ENCODE data around the gene SCN1A. TPM values are rescaled to one million over a fixed set of nuclear protein-coding genes. Genes with fewer than 3 reads are reported as not detected.
A peak's percentile ranks its signal among the peaks of the same experiment; 100 is the strongest.

SCN1A gene
- total RNA-seq (0.09 TPM), polyA plus RNA-seq (0.02 TPM)
- long read RNA-seq, donor 1 = 0 reads
- long read RNA-seq, donor 2 = 0 reads
- long read RNA-seq, donor 3 = 0 reads
- long read RNA-seq, donor 4 = 0 reads
- long read RNA-seq, donor 5 = 0 reads
- long read RNA-seq, donor 6 = 0 reads
- long read RNA-seq, donor 7 = 0 reads
- long read RNA-seq, donor 8 = 0 reads
- long read RNA-seq, donor 9 = 0 reads
- long read RNA-seq, donor 10 = 0 reads

DNA sequence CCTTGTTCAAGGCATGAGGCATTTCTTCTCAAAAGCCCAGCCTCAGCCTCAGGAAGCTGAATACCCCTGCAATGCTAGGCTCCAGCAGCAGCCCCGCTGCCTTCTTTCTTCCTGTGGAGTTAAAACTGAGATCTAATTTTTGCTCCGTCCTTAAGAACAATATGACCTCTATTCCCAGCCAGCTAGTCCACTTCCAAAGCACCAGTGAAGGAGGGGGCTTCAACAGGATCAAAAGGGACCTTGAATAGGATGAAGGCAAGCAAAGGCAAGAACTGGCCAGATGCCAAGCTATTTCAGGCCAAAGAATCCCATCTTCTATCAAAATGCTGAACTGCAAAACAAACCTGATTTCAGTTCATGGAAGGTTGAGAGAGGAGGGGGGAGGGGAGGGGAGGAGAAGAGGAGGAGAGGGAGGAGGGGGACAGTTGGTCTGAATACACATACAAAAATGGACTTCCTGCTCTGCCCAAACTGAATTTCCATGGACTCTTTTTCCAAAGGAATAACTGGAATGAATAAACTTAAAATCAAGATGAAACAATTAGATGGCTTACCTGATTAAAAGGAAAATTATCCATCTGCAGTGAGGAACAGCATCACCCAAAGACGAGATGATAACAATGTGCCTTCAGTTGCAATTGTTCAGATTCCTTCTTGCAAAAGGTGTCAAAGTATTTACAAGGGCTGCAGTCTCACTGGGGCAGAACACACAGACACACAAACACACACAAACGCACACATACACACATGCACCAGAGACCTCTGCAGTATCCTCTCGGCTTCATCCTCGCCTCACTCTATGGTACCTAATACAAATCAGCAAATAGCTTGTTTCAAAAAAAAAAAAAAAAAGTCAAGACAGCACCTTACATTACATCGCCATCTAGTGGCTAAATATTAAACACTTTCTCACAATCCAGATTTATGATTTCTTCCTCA, at the start of gene SCN1A:
Gene SCN1A, minus strand, starts transcription at position 804 of the 939 bp plus-strand sequence. CDS start 54,399 bp downstream, outside the sequence.
- WGBS = 39% methylated on average over 7 of the region's 7 CpGs
- H3K36me3 ChIP-seq (ENCODE audit: control insufficient read depth in 2 of 2, insufficient read depth in 2 of 2, low read length in 1 of 2) = no peaks in the 10 kb centered on the region
- H3K27me3 ChIP-seq (ENCODE audit: control insufficient read depth in 2 of 2, insufficient read depth in 1 of 2, low read length in 1 of 2) = no peaks in the 10 kb centered on the region
- no peak within 1 kb of the TSS for H3K27ac ChIP-seq (ENCODE audit: low read depth in 1 of 2, low read length in 1 of 2)
- H3K4me1 ChIP-seq (ENCODE audit: control insufficient read depth in 2 of 2, insufficient read depth in 2 of 2, low read length in 2 of 2) = no peaks in the 10 kb centered on the region
- H3K4me3 ChIP-seq (ENCODE audit: low read length in 2 of 2) = no peak within 1 kb of the TSS
- no peaks in the 10 kb centered on the region for H3K9me3 ChIP-seq (ENCODE audit: control insufficient read depth in 2 of 2, insufficient read depth in 1 of 2, low read length in 1 of 2)
- peak in 7 of 9 donors; percentile 2 to 48 (median 11) for DNase-seq (ENCODE audit: low read depth in 6 of 9, low spot score in 9 of 9)

DNA sequence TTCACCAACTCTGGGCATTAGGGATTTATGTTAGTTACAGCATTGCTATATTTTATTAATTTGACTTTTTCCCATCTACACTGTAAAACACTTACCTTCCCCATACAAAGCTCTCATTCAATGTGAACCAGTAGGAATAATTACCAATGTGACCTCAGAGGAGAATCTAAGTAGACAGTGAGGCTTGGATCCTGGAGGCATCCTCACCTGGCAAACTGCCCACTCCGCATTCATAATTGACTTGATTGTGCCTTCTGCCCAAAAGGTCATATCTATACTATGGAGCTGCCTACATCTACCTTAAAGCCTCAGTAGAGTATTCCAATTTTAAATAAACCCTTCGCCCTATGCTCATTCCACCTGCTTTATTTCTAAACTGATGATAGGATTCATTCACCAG, 45.4 kb upstream of the SCN1A start:
- no peak overlapping the region for H3K27ac ChIP-seq (ENCODE audit: low read depth in 1 of 2, low read length in 1 of 2)
- H3K27me3 ChIP-seq (ENCODE audit: control insufficient read depth in 2 of 2, insufficient read depth in 1 of 2, low read length in 1 of 2) = no peaks in the 10 kb centered on the region
- H3K9me3 ChIP-seq (ENCODE audit: control insufficient read depth in 2 of 2, insufficient read depth in 1 of 2, low read length in 1 of 2) = no peaks in the 10 kb centered on the region
- no peak overlapping the region for H3K4me3 ChIP-seq (ENCODE audit: low read length in 2 of 2)
- no peaks in the 10 kb centered on the region for H3K4me1 ChIP-seq (ENCODE audit: control insufficient read depth in 2 of 2, insufficient read depth in 2 of 2, low read length in 2 of 2)
- DNase-seq (ENCODE audit: low read depth in 6 of 9, low spot score in 9 of 9) = no peak
- WGBS = 93% methylated on average over 2 of the region's 2 CpGs
- no peaks in the 10 kb centered on the region for H3K36me3 ChIP-seq (ENCODE audit: control insufficient read depth in 2 of 2, insufficient read depth in 2 of 2, low read length in 1 of 2)

DNA sequence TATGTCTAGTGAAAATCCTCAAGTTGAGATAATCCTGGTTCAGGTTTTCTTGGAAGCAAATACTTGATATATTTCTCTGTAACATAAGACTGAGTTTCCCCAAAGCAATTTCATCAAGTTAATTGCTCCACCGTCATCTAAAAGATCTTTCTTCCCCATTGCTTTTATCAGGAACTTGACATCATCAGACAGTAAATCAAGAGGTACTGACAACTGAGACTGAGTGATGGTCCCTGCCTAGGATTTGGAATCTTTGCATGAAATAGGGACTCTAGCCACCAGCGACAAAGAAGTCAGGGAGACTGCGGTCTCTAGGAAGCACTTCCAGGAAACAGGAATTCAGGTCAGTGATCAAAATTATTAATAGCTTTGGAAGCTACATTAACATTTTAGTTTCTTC, 43.4 kb upstream of the SCN1A start:
- WGBS = 81% methylated on average over 3 of the region's 3 CpGs

DNA sequence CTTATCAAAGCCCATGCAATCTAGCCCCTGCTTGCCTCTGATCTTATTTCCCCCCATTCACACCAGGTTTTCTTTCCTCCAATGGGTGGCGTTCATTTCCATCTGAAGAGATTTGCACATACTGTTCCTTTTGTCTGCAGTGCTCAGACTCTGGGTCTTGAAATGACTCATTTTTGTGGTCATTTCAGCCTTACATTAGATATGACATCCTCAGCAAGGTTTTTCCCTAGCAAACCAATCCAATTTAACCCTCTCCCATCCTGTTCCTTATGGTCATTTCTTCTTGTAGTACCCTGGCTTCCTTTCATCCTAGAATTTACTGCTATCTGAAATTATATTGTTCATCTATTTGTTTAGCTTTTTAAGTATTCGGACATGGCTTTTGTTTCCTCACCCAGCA, 42.5 kb upstream of the SCN1A start:
- Histone ChIP-seq H3K9me3 (ENCODE audit: control insufficient read depth in 2 of 2, insufficient read depth in 1 of 2, low read length in 1 of 2) (no peaks in the 10 kb centered on the region), H3K4me3 (ENCODE audit: low read length in 2 of 2) (no peak overlapping the region), H3K27ac (ENCODE audit: low read depth in 1 of 2, low read length in 1 of 2) (no peak overlapping the region), H3K36me3 (ENCODE audit: control insufficient read depth in 2 of 2, insufficient read depth in 2 of 2, low read length in 1 of 2) (no peaks in the 10 kb centered on the region), H3K27me3 (ENCODE audit: control insufficient read depth in 2 of 2, insufficient read depth in 1 of 2, low read length in 1 of 2) (no peaks in the 10 kb centered on the region), H3K4me1 (ENCODE audit: control insufficient read depth in 2 of 2, insufficient read depth in 2 of 2, low read length in 2 of 2) (no peaks in the 10 kb centered on the region)
- 98% methylated on average over 2 of the region's 2 CpGs for WGBS
- no peak for DNase-seq (ENCODE audit: low read depth in 6 of 9, low spot score in 9 of 9)

More for the DNA sequence above, 43.4 kb upstream of the SCN1A start:
- Histone ChIP-seq H3K27me3 (ENCODE audit: control insufficient read depth in 2 of 2, insufficient read depth in 1 of 2, low read length in 1 of 2) (no peaks in the 10 kb centered on the region), H3K27ac (ENCODE audit: low read depth in 1 of 2, low read length in 1 of 2) (no peak overlapping the region), H3K4me1 (ENCODE audit: control insufficient read depth in 2 of 2, insufficient read depth in 2 of 2, low read length in 2 of 2) (no peaks in the 10 kb centered on the region), H3K4me3 (ENCODE audit: low read length in 2 of 2) (no peak overlapping the region), H3K36me3 (ENCODE audit: control insufficient read depth in 2 of 2, insufficient read depth in 2 of 2, low read length in 1 of 2) (no peaks in the 10 kb centered on the region), H3K9me3 (ENCODE audit: control insufficient read depth in 2 of 2, insufficient read depth in 1 of 2, low read length in 1 of 2) (no peaks in the 10 kb centered on the region)
- DNase-seq (ENCODE audit: low read depth in 6 of 9, low spot score in 9 of 9) = no peak

DNA sequence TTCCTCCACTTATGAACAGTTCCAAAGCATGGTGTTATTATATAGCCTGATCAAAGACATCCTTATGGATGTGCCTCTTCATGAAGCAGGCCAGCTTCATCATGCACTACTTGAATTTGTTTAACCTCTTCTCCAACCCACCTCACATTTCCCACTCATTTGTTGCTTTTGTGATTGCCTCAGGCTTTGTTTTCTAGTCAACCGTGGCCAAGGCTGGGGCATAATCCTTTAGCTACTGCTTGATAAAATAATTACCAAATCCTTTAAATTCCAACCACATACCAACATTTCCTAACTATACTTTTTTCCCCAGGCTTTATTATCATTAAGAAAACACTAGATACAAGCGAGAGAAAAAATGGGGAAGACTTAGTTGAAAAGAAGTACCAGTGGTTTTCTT, 39.6 kb upstream of the SCN1A start:
- DNase-seq (ENCODE audit: low read depth in 6 of 9, low spot score in 9 of 9) = no peak
- no peaks in the 10 kb centered on the region for H3K9me3 ChIP-seq (ENCODE audit: control insufficient read depth in 2 of 2, insufficient read depth in 1 of 2, low read length in 1 of 2)
- H3K27me3 ChIP-seq (ENCODE audit: control insufficient read depth in 2 of 2, insufficient read depth in 1 of 2, low read length in 1 of 2) = no peaks in the 10 kb centered on the region
- WGBS = 46% methylated on average over 2 of the region's 2 CpGs
- no peaks in the 10 kb centered on the region for H3K36me3 ChIP-seq (ENCODE audit: control insufficient read depth in 2 of 2, insufficient read depth in 2 of 2, low read length in 1 of 2)
- no peaks in the 10 kb centered on the region for H3K4me1 ChIP-seq (ENCODE audit: control insufficient read depth in 2 of 2, insufficient read depth in 2 of 2, low read length in 2 of 2)
- no peak overlapping the region for H3K4me3 ChIP-seq (ENCODE audit: low read length in 2 of 2)
- H3K27ac ChIP-seq (ENCODE audit: low read depth in 1 of 2, low read length in 1 of 2) = no peak overlapping the region

DNA sequence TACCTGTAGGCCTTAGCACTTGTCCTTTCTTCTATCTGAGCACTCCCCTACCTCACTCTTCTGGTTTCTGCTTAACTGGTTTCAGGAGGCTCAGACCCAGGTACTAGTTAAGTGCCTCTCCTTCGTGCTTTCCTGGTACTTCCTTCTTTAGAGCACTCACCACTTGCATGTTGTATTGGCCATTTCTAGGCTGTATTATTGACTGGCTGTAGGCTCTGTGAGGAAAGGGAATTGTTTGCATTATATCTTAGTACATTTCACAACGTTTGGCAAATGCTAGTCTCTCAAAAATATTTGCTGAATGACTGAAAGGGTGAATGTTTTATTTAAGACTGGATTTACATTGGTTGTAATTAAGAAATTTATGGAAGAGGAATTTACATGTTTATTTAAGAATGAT, 36.0 kb upstream of the SCN1A start:
- DNase-seq (ENCODE audit: low read depth in 6 of 9, low spot score in 9 of 9) = no peak
- Histone ChIP-seq H3K4me3 (ENCODE audit: low read length in 2 of 2) (no peak overlapping the region), H3K4me1 (ENCODE audit: control insufficient read depth in 2 of 2, insufficient read depth in 2 of 2, low read length in 2 of 2) (no peaks in the 10 kb centered on the region), H3K9me3 (ENCODE audit: control insufficient read depth in 2 of 2, insufficient read depth in 1 of 2, low read length in 1 of 2) (no peaks in the 10 kb centered on the region), H3K27ac (ENCODE audit: low read depth in 1 of 2, low read length in 1 of 2) (no peak overlapping the region), H3K27me3 (ENCODE audit: control insufficient read depth in 2 of 2, insufficient read depth in 1 of 2, low read length in 1 of 2) (no peaks in the 10 kb centered on the region), H3K36me3 (ENCODE audit: control insufficient read depth in 2 of 2, insufficient read depth in 2 of 2, low read length in 1 of 2) (no peaks in the 10 kb centered on the region)
- WGBS = 76% methylated on average over 2 of the region's 2 CpGs

DNA sequence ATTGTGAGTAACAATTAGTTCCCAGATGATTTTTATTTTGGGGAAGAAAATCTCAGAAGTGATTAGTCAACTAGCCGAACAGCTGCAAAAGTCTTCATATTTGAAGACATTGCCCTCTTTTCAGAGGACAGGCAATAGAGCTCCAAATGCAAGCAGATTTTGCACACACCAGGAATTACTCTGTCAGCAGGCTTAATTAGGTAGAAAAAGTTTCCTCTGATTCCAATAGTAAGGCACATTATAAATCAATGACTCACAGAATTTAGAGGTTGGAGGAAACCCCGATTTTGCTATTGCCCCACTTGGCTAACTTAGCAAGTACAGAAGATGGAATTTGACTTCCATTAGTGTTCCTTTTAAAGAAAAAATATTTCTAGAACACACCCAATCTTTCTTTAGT, 30.7 kb upstream of the SCN1A start:
- H3K27me3 ChIP-seq (ENCODE audit: control insufficient read depth in 2 of 2, insufficient read depth in 1 of 2, low read length in 1 of 2) = no peaks in the 10 kb centered on the region
- no peak overlapping the region for H3K4me3 ChIP-seq (ENCODE audit: low read length in 2 of 2)
- DNase-seq (ENCODE audit: low read depth in 6 of 9, low spot score in 9 of 9) = no peak
- H3K4me1 ChIP-seq (ENCODE audit: control insufficient read depth in 2 of 2, insufficient read depth in 2 of 2, low read length in 2 of 2) = no peaks in the 10 kb centered on the region
- H3K9me3 ChIP-seq (ENCODE audit: control insufficient read depth in 2 of 2, insufficient read depth in 1 of 2, low read length in 1 of 2) = no peaks in the 10 kb centered on the region
- H3K36me3 ChIP-seq (ENCODE audit: control insufficient read depth in 2 of 2, insufficient read depth in 2 of 2, low read length in 1 of 2) = no peaks in the 10 kb centered on the region
- H3K27ac ChIP-seq (ENCODE audit: low read depth in 1 of 2, low read length in 1 of 2) = no peak overlapping the region
- WGBS = 95% methylated on average over 2 of the region's 2 CpGs

DNA sequence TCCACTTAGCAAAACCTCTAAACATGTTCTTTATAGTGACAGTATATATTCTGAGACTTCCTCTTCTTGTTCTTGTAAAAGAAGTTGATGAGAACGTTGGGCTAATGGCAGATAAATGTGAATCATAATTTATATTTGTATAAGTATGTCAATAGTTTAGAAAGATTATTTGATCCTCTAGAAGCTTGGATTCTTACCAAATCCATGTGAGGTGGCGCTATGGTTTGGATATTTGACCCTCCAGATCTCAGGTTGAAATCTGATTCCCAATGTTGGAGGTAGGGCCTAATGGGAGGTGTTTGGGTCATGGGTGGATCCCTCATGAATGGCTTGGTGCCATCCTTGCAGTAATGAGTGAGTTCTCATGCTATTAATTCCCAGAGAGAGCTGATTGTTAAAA, 29.8 kb upstream of the SCN1A start:
- WGBS = 68% methylated on average over 2 of the region's 2 CpGs
- no peak overlapping the region for H3K27ac ChIP-seq (ENCODE audit: low read depth in 1 of 2, low read length in 1 of 2)
- H3K27me3 ChIP-seq (ENCODE audit: control insufficient read depth in 2 of 2, insufficient read depth in 1 of 2, low read length in 1 of 2) = no peaks in the 10 kb centered on the region
- no peaks in the 10 kb centered on the region for H3K4me1 ChIP-seq (ENCODE audit: control insufficient read depth in 2 of 2, insufficient read depth in 2 of 2, low read length in 2 of 2)
- H3K4me3 ChIP-seq (ENCODE audit: low read length in 2 of 2) = no peak overlapping the region
- no peak for DNase-seq (ENCODE audit: low read depth in 6 of 9, low spot score in 9 of 9)
- no peaks in the 10 kb centered on the region for H3K9me3 ChIP-seq (ENCODE audit: control insufficient read depth in 2 of 2, insufficient read depth in 1 of 2, low read length in 1 of 2)
- no peaks in the 10 kb centered on the region for H3K36me3 ChIP-seq (ENCODE audit: control insufficient read depth in 2 of 2, insufficient read depth in 2 of 2, low read length in 1 of 2)

DNA sequence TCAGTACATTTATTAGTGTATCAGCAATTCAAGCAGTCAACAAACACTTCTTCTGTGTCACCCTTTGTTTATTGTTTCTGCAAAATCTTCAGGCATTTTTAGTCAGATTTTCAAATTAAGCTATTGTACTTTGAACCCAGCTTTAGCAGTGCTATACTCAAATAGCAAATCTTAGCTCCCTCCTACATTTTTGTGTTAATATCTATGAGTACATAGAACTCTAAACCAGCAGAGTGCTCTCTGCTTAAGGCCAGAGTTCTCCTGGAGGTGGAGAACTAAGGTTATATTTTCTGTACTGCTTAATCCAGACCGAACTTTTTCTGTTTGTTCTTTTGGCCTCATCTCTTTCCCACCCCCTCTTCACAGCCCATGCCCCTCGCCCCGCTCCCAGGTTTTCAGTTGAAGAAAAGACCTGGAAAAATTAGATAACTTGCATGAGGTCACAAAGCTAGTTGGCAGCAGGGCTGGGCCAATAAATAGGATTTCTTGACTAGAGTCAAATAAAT, 29.2 kb upstream of the SCN1A start:
- Histone ChIP-seq H3K9me3 (ENCODE audit: control insufficient read depth in 2 of 2, insufficient read depth in 1 of 2, low read length in 1 of 2) (no peaks in the 10 kb centered on the region), H3K27ac (ENCODE audit: low read depth in 1 of 2, low read length in 1 of 2) (no peak overlapping the region), H3K4me1 (ENCODE audit: control insufficient read depth in 2 of 2, insufficient read depth in 2 of 2, low read length in 2 of 2) (no peaks in the 10 kb centered on the region), H3K27me3 (ENCODE audit: control insufficient read depth in 2 of 2, insufficient read depth in 1 of 2, low read length in 1 of 2) (no peaks in the 10 kb centered on the region), H3K36me3 (ENCODE audit: control insufficient read depth in 2 of 2, insufficient read depth in 2 of 2, low read length in 1 of 2) (no peaks in the 10 kb centered on the region), H3K4me3 (ENCODE audit: low read length in 2 of 2) (no peak overlapping the region)
- no peak for DNase-seq (ENCODE audit: low read depth in 6 of 9, low spot score in 9 of 9)
- WGBS = 96% methylated on average over 3 of the region's 3 CpGs
